H1 (cell line): ENCODE measurements around the gene HRH3. TPM values are rescaled to one million over a fixed set of nuclear protein-coding genes. Genes with fewer than 3 reads are reported as not detected.

ENCODE experiments used
- CHD1 ChIP-seq: IDR thresholded peaks from 2 replicates; pipeline ENCODE4 v1.6.1; 2012; ENCODE audit warnings: low read depth, low read length, improper control_type of control experiment
- CHD7 ChIP-seq: fragments of 300-600 bp; sonication (generic); IDR thresholded peaks from 2 replicates; pipeline ENCODE4 v1.7.1; 2012; ENCODE audit warnings: low read length, moderate library complexity, mild to moderate bottlenecking, inconsistent platforms; ENCODE audit not compliant: insufficient replicate concordance
- SIX5 ChIP-seq: IDR thresholded peaks from 2 replicates; pipeline ENCODE4 v1.6.1; 2011; ENCODE audit warnings: mild to moderate bottlenecking, low read depth, low read length
- SP2 ChIP-seq: IDR thresholded peaks from 2 replicates; pipeline ENCODE4 v1.6.1; 2012; ENCODE audit warnings: mild to moderate bottlenecking, low read length, inconsistent platforms
- polyA plus RNA-seq, 7 experiments: library from polyadenylated mRNA; depleted of rRNA in 3 of 7; stranded (reverse) in 5 of 7; unstranded in 2 of 7; fragments of >200 nt in 5 of 7; fragments of 200-250 nt in 2 of 7; gene quantifications; 1 replicate in 5 of 7; 2 replicates in 1 of 7; 4 replicates in 1 of 7; pipeline versions ENCODE4 v1.2.1 to v1.2.3, GENCODE V29; 2011 to 2013; ENCODE audit warnings: missing spikeins in 2 of 7, mixed read lengths in 2 of 7
- total RNA-seq: library from RNA; stranded (reverse); fragmentation: NEBNext Ultra II Directional; extraction: Animal tissue kit (Norgen Biotek cat#: 25700); gene quantifications from 2 replicates; pipeline ENCODE4 v1.2.1, GENCODE V29; 2021

HRH3 gene
- total and polyA plus RNA-seq, 2 of the 8 experiments (the other 6 are each of a cell fraction or from before 2014, with no cell fraction given), result 2.0 to 4.5 TPM

- no peak for TF ChIP-seq CHD7
- TF ChIP-seq CHD1, result no peak
- no peak for TF ChIP-seq SIX5
- TF ChIP-seq SP2, result no peak
These were observed 8.2 kb upstream of the HRH3 start (continued) for GRCh38 chr20:62227977-62228958.
